ENCODE results near the gene POLR2L. TPM values are rescaled to one million over a fixed set of nuclear protein-coding genes. Genes with fewer than 3 reads are reported as not detected.

POLR2L gene
- total and polyA plus RNA-seq, 2 of the 13 experiments (the other 11 are each of a cell fraction or from before 2014, with no cell fraction given): 104 to 114 TPM

GRCh38 chr11:809287-810039 lies 32.9 kb downstream of the POLR2L start, which contains the start of gene RPLP2 (continued):
- TF ChIP-seq ZNF407 (CRISPR knock-in tag; IDR thresholded peaks at IDR 0.05; ENCODE audit: not compliant biosample characterization) (peak; percentile 79), EED (CRISPR knock-in tag; IDR thresholded peaks at IDR 0.05) (peak; percentile 52; the same call in 1 of the 2 replicates), ZUFSP (CRISPR knock-in tag; IDR thresholded peaks at IDR 0.05; ENCODE audit: borderline replicate concordance) (no peak), CHD2 (IDR thresholded peaks at IDR 0.05; ENCODE audit: low read depth, low read length) (peak; percentile 65; the same call in 1 of the 2 replicates), SP5 (CRISPR knock-in tag; IDR thresholded peaks at IDR 0.05; ENCODE audit: borderline replicate concordance, low read depth) (no peak; the same call in 1 of the 2 replicates), KAT7 (CRISPR knock-in tag; IDR thresholded peaks at IDR 0.05; ENCODE audit: borderline replicate concordance) (peak; percentile 61; the same call in 1 of the 2 replicates), ZC3H13 (CRISPR knock-in tag; IDR thresholded peaks at IDR 0.05) (no peak), ZNF543 (CRISPR knock-in tag; IDR thresholded peaks at IDR 0.05) (peak; percentile 91; the same call in 1 of the 2 replicates), ZNF263 (CRISPR knock-in tag; IDR thresholded peaks at IDR 0.05) (no peak; the same call in 1 of the 2 replicates)
- TF ChIP-seq, protein P1, sequence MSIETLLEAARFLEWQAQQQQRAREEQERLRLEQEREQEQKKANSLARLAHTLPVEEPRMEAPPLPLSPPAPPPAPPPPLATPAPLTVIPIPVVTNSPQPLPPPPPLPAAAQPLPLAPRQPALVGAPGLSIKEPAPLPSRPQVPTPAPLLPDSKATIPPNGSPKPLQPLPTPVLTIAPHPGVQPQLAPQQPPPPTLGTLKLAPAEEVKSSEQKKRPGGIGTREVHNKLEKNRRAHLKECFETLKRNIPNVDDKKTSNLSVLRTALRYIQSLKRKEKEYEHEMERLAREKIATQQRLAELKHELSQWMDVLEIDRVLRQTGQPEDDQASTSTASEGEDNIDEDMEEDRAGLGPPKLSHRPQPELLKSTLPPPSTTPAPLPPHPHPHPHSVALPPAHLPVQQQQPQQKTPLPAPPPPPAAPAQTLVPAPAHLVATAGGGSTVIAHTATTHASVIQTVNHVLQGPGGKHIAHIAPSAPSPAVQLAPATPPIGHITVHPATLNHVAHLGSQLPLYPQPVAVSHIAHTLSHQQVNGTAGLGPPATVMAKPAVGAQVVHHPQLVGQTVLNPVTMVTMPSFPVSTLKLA (IDR thresholded peaks at IDR 0.05): peak; percentile 85
- TF ChIP-seq, protein P2, sequence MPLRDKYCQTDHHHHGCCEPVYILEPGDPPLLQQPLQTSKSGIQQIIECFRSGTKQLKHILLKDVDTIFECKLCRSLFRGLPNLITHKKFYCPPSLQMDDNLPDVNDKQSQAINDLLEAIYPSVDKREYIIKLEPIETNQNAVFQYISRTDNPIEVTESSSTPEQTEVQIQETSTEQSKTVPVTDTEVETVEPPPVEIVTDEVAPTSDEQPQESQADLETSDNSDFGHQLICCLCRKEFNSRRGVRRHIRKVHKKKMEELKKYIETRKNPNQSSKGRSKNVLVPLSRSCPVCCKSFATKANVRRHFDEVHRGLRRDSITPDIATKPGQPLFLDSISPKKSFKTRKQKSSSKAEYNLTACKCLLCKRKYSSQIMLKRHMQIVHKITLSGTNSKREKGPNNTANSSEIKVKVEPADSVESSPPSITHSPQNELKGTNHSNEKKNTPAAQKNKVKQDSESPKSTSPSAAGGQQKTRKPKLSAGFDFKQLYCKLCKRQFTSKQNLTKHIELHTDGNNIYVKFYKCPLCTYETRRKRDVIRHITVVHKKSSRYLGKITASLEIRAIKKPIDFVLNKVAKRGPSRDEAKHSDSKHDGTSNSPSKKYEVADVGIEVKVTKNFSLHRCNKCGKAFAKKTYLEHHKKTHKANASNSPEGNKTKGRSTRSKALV (CRISPR knock-in tag; IDR thresholded peaks at IDR 0.05): no peak; the same call in 1 of the 2 replicates
